Ishikawa (cell line): ENCODE results near the gene ORC1.

Experiments
- CEBPB ChIP-seq: IDR thresholded peaks from 2 replicates; pipeline ENCODE4 v1.6.1; 2012
- FOXM1 ChIP-seq: IDR thresholded peaks from 2 replicates; pipeline ENCODE4 v1.6.1; 2012; ENCODE audit warnings: low read depth, borderline replicate concordance
- RAD21 ChIP-seq: IDR thresholded peaks from 2 replicates; pipeline ENCODE4 v1.6.1; 2012; ENCODE audit warnings: low read depth
- TAF1 ChIP-seq: IDR thresholded peaks from 2 replicates; pipeline ENCODE4 v1.6.1; 2012; ENCODE audit warnings: low read depth, mild to moderate bottlenecking

DNA sequence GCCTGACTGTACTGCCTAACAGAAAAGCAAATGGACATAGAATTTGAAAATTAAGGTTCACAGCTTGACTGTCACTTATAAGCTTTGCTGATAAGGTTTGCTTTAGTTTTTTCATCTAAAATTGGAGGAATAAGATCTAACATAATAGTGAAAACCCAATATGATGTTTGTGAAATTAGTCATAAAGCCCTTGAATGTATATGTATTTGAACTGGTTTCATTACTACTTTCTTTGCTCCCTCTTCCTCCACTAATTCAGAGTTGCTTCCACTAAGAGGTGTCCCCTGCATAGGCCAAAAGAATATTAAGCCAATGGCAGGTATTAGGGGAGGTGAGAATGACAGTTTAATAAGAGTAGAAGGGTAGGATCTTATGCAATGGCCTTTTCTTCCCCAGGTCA is 10.7 kb upstream of the ORC1 start:
- TF ChIP-seq FOXM1 (no peak), CEBPB (no peak), TAF1 (no peak), RAD21 (no peak)
